Mucosa of rectum (tissue), 2 donors: ENCODE measurements around the gene AFF2.

Experiments used
- H3K27ac ChIP-seq, 2 donors: one replicate each; pipeline ENCODE4 v1.7.0; 2013; ENCODE audit warnings: inconsistent platforms in 2 of 2, low read depth in 2 of 2, low read length in 2 of 2
- H3K27me3 ChIP-seq, 2 donors: one replicate each; pipeline ENCODE4 v1.7.0; 2013; ENCODE audit warnings: low read length in 2 of 2; ENCODE audit not compliant: control insufficient read depth in 2 of 2, insufficient read depth in 2 of 2
- H3K36me3 ChIP-seq, 2 donors: one replicate each; pipeline ENCODE4 v1.7.0; 2013; ENCODE audit warnings: low read length in 2 of 2; ENCODE audit not compliant: control insufficient read depth in 2 of 2, insufficient read depth in 2 of 2
- H3K4me1 ChIP-seq, 2 donors: one replicate each; pipeline ENCODE4 v1.7.0; 2013; ENCODE audit warnings: low read length in 2 of 2, mild to moderate bottlenecking in 1 of 2; ENCODE audit not compliant: control insufficient read depth in 2 of 2, insufficient read depth in 2 of 2
- H3K4me3 ChIP-seq, 2 donors: one replicate each; pipeline ENCODE4 v1.7.0; 2013; ENCODE audit warnings: low read length in 2 of 2
- H3K9ac ChIP-seq, 2 donors: one replicate each; pipeline ENCODE4 v1.7.0; 2013; ENCODE audit warnings: low read length in 2 of 2, low read depth in 1 of 2, mild to moderate bottlenecking in 1 of 2
- H3K9me3 ChIP-seq, 2 donors: one replicate each; pipeline ENCODE4 v1.7.0; 2013; ENCODE audit warnings: low read length in 2 of 2; ENCODE audit not compliant: control insufficient read depth in 2 of 2
- donor health status: healthy.
- donor health status: Normal muscosa, but diverticular disease.

AFF2 gene

DNA sequence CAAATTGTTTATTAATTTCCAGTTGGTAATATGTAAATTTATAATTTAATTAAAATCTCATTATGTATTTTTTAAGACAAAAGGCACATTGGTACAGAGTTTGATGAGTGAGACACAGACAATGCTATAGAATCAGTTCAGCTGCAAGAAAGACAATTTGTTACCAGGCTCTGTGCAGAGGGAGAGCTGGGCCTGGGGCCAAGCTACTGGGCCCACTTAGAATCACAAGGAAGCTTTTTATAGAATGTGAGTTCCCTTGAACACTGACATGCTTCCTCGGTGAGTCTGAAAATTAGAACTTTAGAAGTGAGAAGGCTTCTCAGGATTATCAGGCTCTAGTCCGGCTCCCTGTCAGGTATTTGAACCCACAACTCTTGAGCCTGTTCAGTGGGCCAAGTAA lies 129.0 kb downstream of the AFF2 start:
- Histone ChIP-seq H3K27ac (no peak overlapping the region), H3K36me3 (no peaks in the 10 kb centered on the region), H3K27me3 (no peaks in the 10 kb centered on the region), H3K9ac (no peak overlapping the region), H3K4me1 (no peaks in the 10 kb centered on the region), H3K9me3 (no peaks in the 10 kb centered on the region), H3K4me3 (no peak overlapping the region)

DNA sequence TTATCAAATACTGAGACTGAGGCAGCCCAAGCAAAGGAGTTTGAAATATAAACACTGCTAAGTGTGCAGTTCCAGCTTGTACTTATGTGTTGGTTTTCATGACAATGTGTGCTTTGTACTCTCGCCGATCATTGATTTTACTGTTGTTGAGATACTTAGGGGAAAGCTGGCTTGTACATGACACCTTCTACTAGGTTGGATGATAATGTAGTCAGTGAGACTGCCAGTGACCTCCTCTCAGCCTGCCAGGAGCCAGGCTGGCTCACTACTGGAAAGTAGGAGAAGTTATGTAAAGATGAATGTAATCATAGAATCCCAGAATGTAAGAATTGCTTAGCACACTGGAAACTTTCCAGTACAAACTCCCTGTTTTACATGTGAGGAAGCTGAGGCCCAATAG lies 132.0 kb downstream of the AFF2 start:
- H3K4me1 ChIP-seq = no peaks in the 10 kb centered on the region
- no peaks in the 10 kb centered on the region for H3K27me3 ChIP-seq
- no peak overlapping the region for H3K4me3 ChIP-seq
- H3K9me3 ChIP-seq = no peaks in the 10 kb centered on the region
- H3K9ac ChIP-seq = no peak overlapping the region
- H3K27ac ChIP-seq = no peak overlapping the region
- no peaks in the 10 kb centered on the region for H3K36me3 ChIP-seq

DNA sequence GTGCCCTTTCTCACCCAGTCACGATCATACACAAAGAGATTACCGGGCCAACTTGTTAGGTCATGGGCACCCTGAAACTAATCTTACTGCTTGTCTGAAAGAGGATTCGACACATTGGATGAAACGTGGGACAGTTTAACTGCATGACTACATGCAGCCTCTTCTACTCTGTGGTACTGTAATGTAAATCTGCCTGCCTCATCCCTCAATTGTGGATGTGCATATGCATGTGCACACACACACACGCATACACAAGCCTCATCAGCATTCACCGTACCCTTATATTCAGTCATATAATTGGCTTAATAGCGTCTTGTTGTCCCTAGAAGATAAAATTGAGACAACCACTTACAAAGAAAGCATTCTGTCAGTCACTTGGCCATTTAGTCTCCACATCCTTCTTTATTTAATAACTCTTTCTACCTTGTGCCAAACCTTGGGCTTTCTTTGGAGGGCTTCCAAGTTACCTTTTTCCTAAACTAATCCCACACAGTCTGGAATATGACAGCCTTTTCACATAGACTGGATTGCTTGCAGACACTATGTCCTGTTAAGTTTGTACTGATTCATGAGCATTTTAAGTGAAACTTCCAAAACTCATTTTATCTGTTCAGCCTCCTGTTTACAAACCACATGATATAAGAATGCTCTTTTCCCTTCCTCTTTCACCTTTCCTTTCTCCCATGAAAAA lies 132.9 kb downstream of the AFF2 start:
- Histone ChIP-seq H3K27ac (no peak overlapping the region), H3K9ac (no peak overlapping the region), H3K36me3 (no peaks in the 10 kb centered on the region), H3K4me3 (no peak overlapping the region), H3K4me1 (no peaks in the 10 kb centered on the region), H3K27me3 (no peaks in the 10 kb centered on the region), H3K9me3 (no peaks in the 10 kb centered on the region)

DNA sequence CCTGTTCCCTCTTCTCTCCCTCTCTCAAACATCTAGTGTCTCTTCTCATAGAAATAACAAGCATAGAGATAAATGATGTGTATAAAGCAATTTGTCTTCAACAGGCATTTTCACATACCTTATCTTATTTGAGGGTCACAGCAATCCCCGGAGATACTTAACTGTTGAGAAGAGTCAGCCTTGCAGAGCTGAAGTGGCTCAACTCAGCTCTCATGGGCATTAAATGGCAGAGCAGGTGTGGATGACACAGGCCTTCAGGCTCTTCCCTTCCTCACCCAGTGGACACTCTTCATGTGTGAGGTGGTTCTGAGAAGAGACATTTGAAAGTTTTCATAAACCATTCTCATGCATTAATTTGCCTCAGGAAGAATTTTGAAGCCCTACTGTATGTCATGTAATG lies 134.2 kb downstream of the AFF2 start:
- Histone ChIP-seq H3K9ac (no peak overlapping the region), H3K27ac (no peak overlapping the region), H3K4me1 (no peaks in the 10 kb centered on the region), H3K4me3 (no peak overlapping the region), H3K36me3 (no peaks in the 10 kb centered on the region), H3K9me3 (no peaks in the 10 kb centered on the region), H3K27me3 (no peaks in the 10 kb centered on the region)

DNA sequence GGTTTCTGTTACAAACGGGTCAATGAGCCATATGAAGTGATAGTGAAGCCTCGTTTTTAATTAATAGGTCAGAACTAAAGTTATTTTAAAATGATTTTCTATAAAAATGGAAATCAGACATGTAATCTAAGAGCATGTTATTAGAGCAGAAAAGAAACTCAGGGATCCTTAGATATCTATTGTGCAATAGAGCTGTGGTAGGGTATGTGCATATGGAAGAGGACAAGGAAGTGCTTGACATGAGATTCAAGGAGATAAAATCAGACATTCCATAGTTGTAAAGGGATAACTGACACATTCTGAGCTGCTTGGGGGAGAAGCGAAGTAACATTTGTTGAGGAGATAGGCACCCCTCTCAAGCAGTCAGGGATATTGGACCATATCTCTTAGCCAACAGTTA lies 143.0 kb downstream of the AFF2 start:
- Histone ChIP-seq H3K27me3 (no peaks in the 10 kb centered on the region), H3K36me3 (no peaks in the 10 kb centered on the region), H3K4me3 (no peak overlapping the region), H3K27ac (no peak overlapping the region), H3K4me1 (no peaks in the 10 kb centered on the region), H3K9ac (no peak overlapping the region), H3K9me3 (no peaks in the 10 kb centered on the region)

DNA sequence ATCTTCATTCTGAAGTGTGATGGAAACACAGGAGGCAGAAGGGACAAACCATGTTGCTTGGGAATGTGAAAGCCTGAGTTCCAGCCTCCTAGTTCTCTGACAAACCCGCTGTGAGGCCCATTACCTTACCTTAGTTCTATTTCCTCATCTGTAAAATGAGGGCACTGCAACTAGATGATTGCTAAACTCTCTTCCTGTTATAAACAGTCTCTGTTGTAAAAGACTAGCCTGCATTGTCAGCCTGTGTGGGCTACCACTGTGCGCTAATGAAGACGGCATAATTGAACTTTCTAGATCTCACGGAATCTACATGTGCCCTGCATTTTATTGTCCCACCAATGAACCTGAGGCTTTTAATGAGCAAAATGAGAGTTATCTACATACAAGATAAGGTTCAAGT lies 147.2 kb downstream of the AFF2 start:
- H3K27ac ChIP-seq = no peak overlapping the region
- no peak overlapping the region for H3K9ac ChIP-seq
- no peaks in the 10 kb centered on the region for H3K27me3 ChIP-seq
- H3K9me3 ChIP-seq = no peaks in the 10 kb centered on the region
- no peak overlapping the region for H3K4me3 ChIP-seq
- H3K36me3 ChIP-seq = no peaks in the 10 kb centered on the region
- H3K4me1 ChIP-seq = no peaks in the 10 kb centered on the region

DNA sequence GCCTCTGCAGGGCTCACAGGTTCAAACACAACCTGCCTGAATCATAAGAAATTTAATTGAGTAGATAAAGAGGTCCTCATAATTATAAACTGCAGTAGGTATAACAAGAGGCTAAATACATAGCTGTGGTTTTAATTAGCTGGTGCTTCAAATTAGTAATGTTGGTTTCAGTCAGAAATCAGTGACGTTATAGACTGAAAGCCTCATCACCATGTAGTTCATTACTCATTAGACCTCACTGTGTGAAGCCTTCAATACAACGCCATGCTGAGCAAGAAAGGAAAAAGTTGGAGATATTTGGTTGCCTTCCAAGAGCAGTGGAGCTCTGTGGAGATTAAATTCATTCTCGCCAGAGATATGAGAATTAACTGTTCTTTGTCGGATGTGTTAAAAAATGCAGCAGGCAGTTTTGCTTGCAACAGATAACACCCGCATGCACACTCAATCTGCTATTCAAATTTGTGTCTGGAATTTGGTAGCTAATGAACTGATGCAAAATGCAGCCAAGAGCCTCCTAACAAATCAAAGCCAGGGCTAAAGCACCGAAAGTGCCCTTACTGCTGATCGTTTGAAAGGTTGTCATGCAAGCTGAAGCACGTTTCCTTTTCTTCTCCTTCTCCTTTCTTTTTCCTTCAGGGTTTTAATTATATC lies 148.9 kb downstream of the AFF2 start:
- no peaks in the 10 kb centered on the region for H3K4me1 ChIP-seq
- H3K9ac ChIP-seq = no peak overlapping the region
- H3K4me3 ChIP-seq = no peak overlapping the region
- H3K36me3 ChIP-seq = no peaks in the 10 kb centered on the region
- no peaks in the 10 kb centered on the region for H3K9me3 ChIP-seq
- H3K27ac ChIP-seq = no peak overlapping the region
- H3K27me3 ChIP-seq = no peaks in the 10 kb centered on the region

DNA sequence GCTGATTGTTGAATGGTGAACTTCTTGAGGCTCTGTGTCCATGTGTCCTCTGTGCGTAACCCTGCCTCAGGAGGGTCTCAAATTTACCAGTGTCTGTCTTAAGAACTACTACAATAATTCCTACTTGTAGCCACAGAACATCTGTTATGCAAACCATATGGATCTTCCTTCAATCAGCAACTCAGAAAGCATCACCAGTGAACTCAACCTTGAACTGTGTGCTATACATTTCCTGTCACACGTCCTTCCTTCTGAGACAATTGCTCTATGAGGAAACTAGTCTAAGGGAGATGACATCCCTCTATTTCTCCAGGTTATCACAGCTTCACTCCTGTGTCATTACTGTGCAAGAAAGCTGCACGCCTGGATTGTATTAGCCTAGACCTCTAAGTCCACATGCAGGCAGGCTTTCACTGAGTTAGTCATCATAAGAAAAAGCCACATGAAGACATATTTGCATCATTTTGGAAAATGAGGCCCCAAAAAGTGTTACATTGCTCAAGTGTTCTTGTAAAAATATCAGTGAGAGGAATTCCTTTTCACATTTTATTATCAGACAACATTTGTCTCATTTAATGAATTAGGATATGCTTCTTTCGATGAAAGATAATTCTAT lies 157.8 kb downstream of the AFF2 start:
- H3K36me3 ChIP-seq = no peaks in the 10 kb centered on the region
- no peaks in the 10 kb centered on the region for H3K4me1 ChIP-seq
- no peak overlapping the region for H3K27ac ChIP-seq
- no peak overlapping the region for H3K9ac ChIP-seq
- H3K9me3 ChIP-seq = no peaks in the 10 kb centered on the region
- H3K4me3 ChIP-seq = no peak overlapping the region
- H3K27me3 ChIP-seq = no peaks in the 10 kb centered on the region

DNA sequence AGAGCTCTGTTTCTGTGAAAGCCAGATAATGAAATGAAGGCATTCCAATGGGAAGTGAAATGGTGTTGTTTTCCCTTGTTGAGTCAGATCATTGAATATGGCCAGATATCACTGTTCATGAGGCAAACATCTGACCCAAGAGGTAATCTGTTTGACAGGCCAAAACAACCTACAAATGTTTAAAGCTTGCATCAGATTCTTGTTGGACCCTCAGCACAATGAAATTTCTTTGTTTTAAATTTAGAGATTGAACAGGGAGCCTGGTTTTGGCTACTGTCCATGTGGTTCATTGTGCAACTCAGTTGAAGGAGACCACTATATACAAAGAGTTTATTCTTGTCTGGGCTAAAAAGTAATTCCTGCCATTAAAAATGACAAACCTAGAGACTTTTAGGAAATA lies 159.1 kb downstream of the AFF2 start:
- Histone ChIP-seq H3K27me3 (no peaks in the 10 kb centered on the region), H3K9me3 (no peaks in the 10 kb centered on the region), H3K4me1 (no peaks in the 10 kb centered on the region), H3K36me3 (no peaks in the 10 kb centered on the region), H3K27ac (no peak overlapping the region), H3K4me3 (no peak overlapping the region), H3K9ac (no peak overlapping the region)

DNA sequence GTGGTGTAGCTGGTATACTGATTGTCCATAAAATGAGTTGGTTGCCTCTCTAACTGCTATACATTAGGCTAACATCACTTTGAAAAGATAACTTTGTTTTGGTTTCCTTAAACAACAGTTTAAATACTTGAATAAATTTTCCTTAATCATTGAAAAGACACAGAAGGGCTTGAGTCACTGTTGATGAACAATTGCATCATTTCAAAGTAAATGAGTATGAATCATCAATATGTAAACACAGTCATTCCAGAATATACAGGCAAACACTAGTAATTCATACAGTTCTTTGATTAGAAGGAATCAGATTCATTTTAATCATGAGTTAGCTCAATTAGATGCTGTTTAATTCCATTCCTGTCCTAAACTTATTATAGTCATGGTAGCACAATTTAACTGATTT lies 160.6 kb downstream of the AFF2 start:
- Histone ChIP-seq H3K4me3 (no peak overlapping the region), H3K36me3 (no peaks in the 10 kb centered on the region), H3K27ac (no peak overlapping the region), H3K27me3 (no peaks in the 10 kb centered on the region), H3K4me1 (no peaks in the 10 kb centered on the region), H3K9ac (no peak overlapping the region), H3K9me3 (no peaks in the 10 kb centered on the region)
